Measurements from ENCODE around the gene BCL6.
"Not testable (repeated sequence)": the region's sequence is repeated elsewhere in the genome, so short reads cannot be mapped to it uniquely, and the experiment has no call there.

BCL6 gene

GRCh38 chr3:187709155-187709554 is 36.1 kb downstream of the BCL6 start:
- no peak for DNase-seq

GRCh38 chr3:187708696-187709095 is 36.6 kb downstream of the BCL6 start:
- DNase-seq, result no peak

GRCh38 chr3:187706971-187707370 is 38.3 kb downstream of the BCL6 start:
- no peak for DNase-seq

- no peak for DNase-seq
Observed at GRCh38 chr3:187705164-187705563, 40.1 kb downstream of the BCL6 start.

- DNase-seq, result no peak
Observed at GRCh38 chr3:187702507-187703033, 42.7 kb downstream of the BCL6 start, which contains the start of gene RTP2. Gene RTP2 (minus strand): TSS chr3:187702557. CDS start chr3:187702128, 429 bp downstream.

- DNase-seq, result no peak
Observed at GRCh38 chr3:187700249-187700648, 45.0 kb downstream of the BCL6 start.

GRCh38 chr3:187698499-187699399 is 46.5 kb downstream of the BCL6 start:
- no peak for DNase-seq

- no peak for DNase-seq
Observed at GRCh38 chr3:187696021-187696420, 49.2 kb downstream of the BCL6 start.

GRCh38 chr3:187695449-187695848 is 49.8 kb downstream of the BCL6 start:
- no peak for DNase-seq

GRCh38 chr3:187694801-187695200 is 50.5 kb downstream of the BCL6 start:
- no peak for DNase-seq

GRCh38 chr3:187693431-187693830 is 51.8 kb downstream of the BCL6 start:
- no peak for DNase-seq

- no peak for DNase-seq
Observed at GRCh38 chr3:187689984-187690383, 55.3 kb downstream of the BCL6 start.

- no peak for DNase-seq
Observed at GRCh38 chr3:187686621-187687273, 58.5 kb downstream of the BCL6 start.

GRCh38 chr3:187685948-187686347 is 59.3 kb downstream of the BCL6 start:
- DNase-seq, result no peak

GRCh38 chr3:187684880-187685279 is 60.4 kb downstream of the BCL6 start:
- no peak for DNase-seq

- DNase-seq, result no peak
Observed at GRCh38 chr3:187684444-187684843, 60.8 kb downstream of the BCL6 start.

GRCh38 chr3:187681756-187682155 is 63.5 kb downstream of the BCL6 start:
- not testable (repeated sequence) for DNase-seq

GRCh38 chr3:187679638-187680396 is 65.5 kb downstream of the BCL6 start:
- peak; percentile 69 for DNase-seq

- DNase-seq, result peak; percentile 4
Observed at GRCh38 chr3:187678726-187679268, 66.5 kb downstream of the BCL6 start.

- DNase-seq, result no peak
Observed at GRCh38 chr3:187677604-187678003, 67.7 kb downstream of the BCL6 start.

GRCh38 chr3:187673012-187673411 is 72.3 kb downstream of the BCL6 start:
- no peak for DNase-seq

Measured in CD4-positive, alpha-beta T cell treated with Interleukin-6 for 4 hours (primary cell).